ENCODE measurements around the gene EXOG. TPM values are rescaled to one million over a fixed set of nuclear protein-coding genes. Genes with fewer than 3 reads are reported as not detected.

EXOG gene
- total and polyA plus RNA-seq, 2 experiments from 2014 or later: 5.0 to 7.0 TPM

GRCh38 chr3:38545550-38545949 is 49.4 kb downstream of the EXOG start:
- Histone ChIP-seq H3K27ac (no peak overlapping the region), H3K27me3 (peaks cover 10% of the 10 kb centered on the region), H3K9me3 (ENCODE audit: low read depth) (no peaks in the 10 kb centered on the region), H3K36me3 (no peaks in the 10 kb centered on the region), H3K4me1 (ENCODE audit: low read depth) (no peaks in the 10 kb centered on the region), H3K4me3 (no peak overlapping the region)
- DNase-seq (ENCODE audit: low read depth in 1 of 2, low spot score in 1 of 2): no peak
- TF ChIP-seq CTCF (IDR thresholded peaks at IDR 0.05; ENCODE audit: low read depth, low read length): no peak

GRCh38 chr3:38545983-38546382 is 49.8 kb downstream of the EXOG start:
- Histone ChIP-seq H3K27ac (no peak overlapping the region), H3K27me3 (peaks cover 10% of the 10 kb centered on the region), H3K4me3 (no peak overlapping the region), H3K9me3 (ENCODE audit: low read depth) (no peaks in the 10 kb centered on the region), H3K4me1 (ENCODE audit: low read depth) (no peaks in the 10 kb centered on the region), H3K36me3 (no peaks in the 10 kb centered on the region)
- DNase-seq (ENCODE audit: low read depth in 1 of 2, low spot score in 1 of 2): no peak
- no peak for TF ChIP-seq CTCF (IDR thresholded peaks at IDR 0.05; ENCODE audit: low read depth, low read length)

- DNase-seq (ENCODE audit: low read depth in 1 of 2, low spot score in 1 of 2): peak in 1 of 2 donors; percentile 49
- Histone ChIP-seq H3K27ac (no peak overlapping the region), H3K4me1 (ENCODE audit: low read depth) (no peaks in the 10 kb centered on the region), H3K4me3 (no peak overlapping the region), H3K9me3 (ENCODE audit: low read depth) (no peaks in the 10 kb centered on the region), H3K36me3 (no peaks in the 10 kb centered on the region), H3K27me3 (peaks cover 8% of the 10 kb centered on the region)
- no peak for TF ChIP-seq CTCF (IDR thresholded peaks at IDR 0.05; ENCODE audit: low read depth, low read length)
Observed at GRCh38 chr3:38548154-38548931, 52.2 kb downstream of the EXOG start.

GRCh38 chr3:38549082-38549481 is 52.9 kb downstream of the EXOG start:
- Histone ChIP-seq H3K27me3 (peaks cover 8% of the 10 kb centered on the region), H3K36me3 (no peaks in the 10 kb centered on the region), H3K9me3 (ENCODE audit: low read depth) (no peaks in the 10 kb centered on the region), H3K4me1 (ENCODE audit: low read depth) (no peaks in the 10 kb centered on the region), H3K27ac (no peak overlapping the region), H3K4me3 (no peak overlapping the region)
- DNase-seq (ENCODE audit: low read depth in 1 of 2, low spot score in 1 of 2): no peak
- TF ChIP-seq CTCF (IDR thresholded peaks at IDR 0.05; ENCODE audit: low read depth, low read length): no peak

GRCh38 chr3:38549486-38549885 is 53.3 kb downstream of the EXOG start:
- Histone ChIP-seq H3K36me3 (no peaks in the 10 kb centered on the region), H3K9me3 (ENCODE audit: low read depth) (no peaks in the 10 kb centered on the region), H3K4me1 (ENCODE audit: low read depth) (no peaks in the 10 kb centered on the region), H3K4me3 (no peak overlapping the region), H3K27ac (no peak overlapping the region), H3K27me3 (peaks cover 8% of the 10 kb centered on the region)
- no peak for TF ChIP-seq CTCF (IDR thresholded peaks at IDR 0.05; ENCODE audit: low read depth, low read length)
- no peak for DNase-seq (ENCODE audit: low read depth in 1 of 2, low spot score in 1 of 2)
